Ovary (tissue), 9 donors: ENCODE results near the gene TMEM14A. TPM values are rescaled to one million over a fixed set of nuclear protein-coding genes. Genes with fewer than 3 reads are reported as not detected.
A peak's percentile ranks its signal among the peaks of the same experiment; 100 is the strongest.

Source experiments
- DNase-seq, 5 donors: peaks; one replicate each; pipeline ENCODE4 v3.0.0-alpha.2; 2019 to 2020
- H3K27ac ChIP-seq, 2 donors: fragments of 200-600 bp; one replicate each; pipeline versions ENCODE4 v1.5.1 to v1.8.0; 2019 to 2022
- H3K27me3 ChIP-seq: fragments of 200-600 bp; one replicate; pipeline ENCODE4 v1.8.0; 2022
- H3K36me3 ChIP-seq: fragments of 200-600 bp; sonication (generic); one replicate; pipeline ENCODE4 v1.5.1; 2019
- H3K4me1 ChIP-seq: one replicate; pipeline ENCODE4 v1.8.1; 2013; ENCODE audit warnings: mild to moderate bottlenecking, moderate library complexity; ENCODE audit not compliant: insufficient read depth
- H3K4me3 ChIP-seq: fragments of 200-600 bp; sonication (generic); one replicate; pipeline ENCODE4 v1.5.1; 2017
- H3K9me3 ChIP-seq, 2 donors: fragments of 200-600 bp in 1 of 2; sonication (generic) in 1 of 2; one replicate each; pipeline versions ENCODE4 v1.5.1 to v1.8.1; 2013 to 2019; ENCODE audit warnings: mild to moderate bottlenecking in 1 of 2, moderate library complexity in 1 of 2
- EP300 ChIP-seq: sonication (generic); formaldehyde crosslinking; IDR thresholded peaks from one replicate; pipeline ENCODE4 v1.6.1; 2017; ENCODE audit warnings: antibody characterized with exemption
- POLR2A ChIP-seq: fragments of 450-650 bp; IDR thresholded peaks from one replicate; pipeline ENCODE4 v1.6.1; 2017; ENCODE audit warnings: antibody characterized with exemption, mild to moderate bottlenecking, moderate library complexity
- WGBS, 3 donors: extraction: QIAGEN DNeasy Blood & Tissue Kit in 1 of 3; methylation state at CpG; one replicate each; pipeline versions ENCODE4 v1.1.5 to v1.1.7; 2013 to 2017; 5-methylcytosine and 5-hydroxymethylcytosine counted together
- intact Hi-C, 4 donors: fragments of 100-400 bp; cut with DNase I; formaldehyde crosslinking; loops; one replicate each; pipeline versions ENCODE4 v1.11.0 to v1.15.1; 2022 to 2023
- polyA plus RNA-seq, 2 donors: library from polyadenylated mRNA; stranded (reverse); fragments of 200-250 nt in 1 of 2; fragments of 350-450 nt in 1 of 2; fragmentation: Illumina TruSeq in 1 of 2; extraction: RNeasy Lipid Tissue Mini Kit (QIAGEN cat#74804) in 1 of 2; gene quantifications; one replicate each; pipeline ENCODE4 v1.2.3, GENCODE V29; 2013 to 2014
- total RNA-seq, 7 donors: library from RNA; depleted of rRNA in 2 of 7; stranded (reverse); fragments of >200 nt in 2 of 7; fragmentation: NEBNext Ultra II Directional in 3 of 7; extraction: Animal tissue kit (Norgen Biotek cat#: 25700) in 3 of 7; gene quantifications; one replicate each; pipeline versions ENCODE4 v1.1.0 to v1.2.4, GENCODE V29; 2016 to 2023
- TF ChIP-seq, protein P1 (sequence below), 3 donors: fragments of 450-650 bp in 2 of 3; fragments of 200-600 bp in 1 of 3; IDR thresholded peaks; one replicate each; pipeline versions ENCODE4 v1.5.1 to v1.8.0; 2016 to 2022; ENCODE audit warnings: antibody characterized with exemption in 3 of 3, mild to moderate bottlenecking in 1 of 3
- donor health status: DM: no; HTN: no; CAD: no; lungs with moderate emphysema.
- donor health status: DM: no; HTN: no; CAD: no.
- donor health status: Bipolar disorder and iron deficiency.
- donor health status: DM: yes; HTN: yes; CAD: no.
- donor health status: DM: no; HTN: no; CAD: no.
- donor health status: DM: yes; HTN: yes; CAD: no.

Gene TMEM14A
- total and polyA plus RNA-seq, 9 donors, result 17.0 to 35.6 (median 25.2) TPM

DNA sequence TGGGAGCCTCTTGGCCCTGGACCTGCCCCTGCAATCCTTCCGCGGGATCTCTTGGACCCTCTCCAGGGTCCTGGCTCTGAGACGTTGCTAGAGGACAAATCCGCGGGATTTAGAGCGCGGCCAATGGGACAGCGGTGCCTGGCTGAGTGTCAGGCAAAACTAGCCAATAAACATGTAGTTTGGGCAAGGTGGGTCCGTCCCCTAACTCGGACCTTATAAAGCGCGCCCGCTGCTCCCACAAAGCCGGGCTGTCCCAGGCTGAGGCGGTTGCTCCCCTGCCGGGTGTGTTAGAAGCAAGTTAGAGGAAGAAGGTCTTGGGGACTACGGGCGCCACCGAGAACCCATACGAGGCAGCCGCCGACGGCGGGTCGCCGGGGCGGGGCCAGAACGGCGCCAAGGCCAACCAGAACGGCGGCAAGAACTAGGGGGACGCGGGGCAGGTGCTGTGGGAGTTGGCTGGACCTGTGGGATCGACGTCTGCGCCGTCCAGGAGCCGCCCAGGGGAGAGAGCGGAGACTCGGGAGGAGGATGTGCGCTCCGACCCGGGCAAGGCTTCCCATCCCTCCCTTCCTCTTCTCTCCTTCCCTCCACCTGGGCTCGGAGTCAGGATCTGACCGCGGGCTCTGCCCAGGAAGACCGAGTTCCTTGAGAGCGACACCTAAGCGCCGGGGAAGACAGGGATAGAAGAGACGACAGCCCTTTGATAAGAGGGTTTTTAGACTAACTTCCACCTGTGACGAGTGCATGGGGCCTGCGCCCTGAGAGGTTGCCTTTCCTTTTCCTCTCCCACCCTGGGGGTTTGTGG lies 6.5 kb upstream of the TMEM14A start:
- Histone ChIP-seq H3K4me3 (peak overlapping the region; percentile 77), H3K36me3 (no peaks in the 10 kb centered on the region), H3K4me1 (no peaks in the 10 kb centered on the region), H3K27ac (no peak overlapping the region), H3K27me3 (no peaks in the 10 kb centered on the region), H3K9me3 (no peaks in the 10 kb centered on the region)
- intact Hi-C loops, result loop anchor here (2.0 to 10.0 kb wide), 7 partner anchors 70 to 390 kb away; partner anchors contain the start of gene EFHC1 (in 1 of the 4)
- TF ChIP-seq POLR2A (peak; percentile 34), EP300 (no peak)
- DNase-seq, result peak; percentile 80 to 90 (median 87)
- 2 to 4% (median 4%) methylated on average over 48 to 53 of the region's 53 CpGs for WGBS, 3 donors

DNA sequence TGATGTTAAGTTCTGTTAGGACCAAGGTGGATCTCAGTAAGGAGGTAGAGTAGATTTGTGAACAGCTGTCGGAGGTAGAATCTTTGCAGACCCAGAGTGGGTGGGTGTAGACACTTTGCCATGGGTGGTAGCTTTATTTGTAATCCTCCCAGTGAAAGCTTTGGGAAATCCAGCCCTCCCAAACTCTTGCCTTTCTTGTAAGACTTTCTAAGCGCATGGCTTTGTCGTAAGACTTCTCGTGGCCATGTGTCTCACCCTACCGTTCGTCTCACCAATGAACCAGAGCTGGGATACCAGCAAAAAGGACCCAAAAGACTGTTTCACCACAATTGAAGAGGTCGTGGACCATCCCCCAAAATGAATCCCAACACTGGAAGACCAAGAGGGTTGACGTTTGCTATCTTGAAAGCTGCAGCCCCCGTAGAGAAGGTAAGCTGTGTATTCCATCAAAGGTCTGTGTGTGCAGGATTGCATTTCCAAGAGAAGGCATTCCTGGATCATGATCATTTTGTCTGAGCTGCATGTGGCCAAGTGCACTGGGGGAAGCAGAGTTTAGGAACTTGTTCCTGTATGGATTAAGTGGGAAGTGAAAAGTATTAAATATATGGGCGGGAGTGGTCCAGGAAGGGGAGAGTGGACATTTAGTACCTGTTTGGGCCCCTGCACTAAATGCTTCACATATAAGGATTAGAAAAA lies 5.8 kb upstream of the TMEM14A start:
- peak overlapping the region; percentile 77 for H3K4me3 ChIP-seq
- no peaks in the 10 kb centered on the region for H3K9me3 ChIP-seq
- no peaks in the 10 kb centered on the region for H3K36me3 ChIP-seq
- DNase-seq, result no peak
- no peaks in the 10 kb centered on the region for H3K4me1 ChIP-seq
- TF ChIP-seq EP300, result no peak
- TF ChIP-seq, protein P1, sequence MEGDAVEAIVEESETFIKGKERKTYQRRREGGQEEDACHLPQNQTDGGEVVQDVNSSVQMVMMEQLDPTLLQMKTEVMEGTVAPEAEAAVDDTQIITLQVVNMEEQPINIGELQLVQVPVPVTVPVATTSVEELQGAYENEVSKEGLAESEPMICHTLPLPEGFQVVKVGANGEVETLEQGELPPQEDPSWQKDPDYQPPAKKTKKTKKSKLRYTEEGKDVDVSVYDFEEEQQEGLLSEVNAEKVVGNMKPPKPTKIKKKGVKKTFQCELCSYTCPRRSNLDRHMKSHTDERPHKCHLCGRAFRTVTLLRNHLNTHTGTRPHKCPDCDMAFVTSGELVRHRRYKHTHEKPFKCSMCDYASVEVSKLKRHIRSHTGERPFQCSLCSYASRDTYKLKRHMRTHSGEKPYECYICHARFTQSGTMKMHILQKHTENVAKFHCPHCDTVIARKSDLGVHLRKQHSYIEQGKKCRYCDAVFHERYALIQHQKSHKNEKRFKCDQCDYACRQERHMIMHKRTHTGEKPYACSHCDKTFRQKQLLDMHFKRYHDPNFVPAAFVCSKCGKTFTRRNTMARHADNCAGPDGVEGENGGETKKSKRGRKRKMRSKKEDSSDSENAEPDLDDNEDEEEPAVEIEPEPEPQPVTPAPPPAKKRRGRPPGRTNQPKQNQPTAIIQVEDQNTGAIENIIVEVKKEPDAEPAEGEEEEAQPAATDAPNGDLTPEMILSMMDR (IDR thresholded peaks at IDR 0.05), result no peak
- no peak for TF ChIP-seq POLR2A
- intact Hi-C loops, result loop anchor here (2.0 to 10.0 kb wide), 7 partner anchors 70 to 390 kb away; partner anchors contain the start of gene EFHC1 (in 1 of the 4)
- H3K27ac ChIP-seq, result no peak overlapping the region
- WGBS, 3 donors, result 69 to 81% (median 73%) methylated on average over 10 of the region's 10 CpGs
- H3K27me3 ChIP-seq, result no peaks in the 10 kb centered on the region

DNA sequence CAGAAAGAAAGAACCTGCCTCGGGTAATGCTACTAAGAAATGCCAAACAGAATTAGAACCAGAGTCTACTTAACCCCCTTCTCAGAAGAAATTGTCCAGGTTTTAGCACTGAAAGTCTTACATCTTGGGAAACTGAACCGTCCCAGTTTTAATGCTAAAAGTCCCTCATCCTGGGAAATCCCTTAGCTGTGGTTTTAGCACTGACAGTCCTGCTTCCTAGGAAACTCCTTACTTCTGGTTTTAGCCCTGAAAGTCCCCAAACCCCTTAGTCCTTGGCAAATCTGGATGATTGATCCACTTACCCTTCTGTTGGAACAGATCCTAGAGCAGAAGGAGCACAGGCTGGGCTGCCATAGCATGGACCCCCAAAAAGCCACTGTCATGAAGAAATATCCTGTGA lies 4.8 kb upstream of the TMEM14A start:
- peaks cover 3% of the 10 kb centered on the region for H3K4me1 ChIP-seq
- H3K27me3 ChIP-seq, result no peaks in the 10 kb centered on the region
- no peaks in the 10 kb centered on the region for H3K9me3 ChIP-seq
- intact Hi-C loops, result loop anchor here in 1 of 4 donors (10.0 kb wide), 3 partner anchors 71 to 391 kb away; no protein-coding TSS in a partner anchor
- 89 to 94% (median 92%) methylated on average over 2 of the region's 2 CpGs for WGBS, 3 donors
- H3K4me3 ChIP-seq, result no peak overlapping the region
- no peaks in the 10 kb centered on the region for H3K36me3 ChIP-seq
- no peak overlapping the region for H3K27ac ChIP-seq
- DNase-seq, result no peak
- TF ChIP-seq, protein P1 (IDR thresholded peaks at IDR 0.05), result no peak
- no peak for TF ChIP-seq POLR2A
- no peak for TF ChIP-seq EP300

DNA sequence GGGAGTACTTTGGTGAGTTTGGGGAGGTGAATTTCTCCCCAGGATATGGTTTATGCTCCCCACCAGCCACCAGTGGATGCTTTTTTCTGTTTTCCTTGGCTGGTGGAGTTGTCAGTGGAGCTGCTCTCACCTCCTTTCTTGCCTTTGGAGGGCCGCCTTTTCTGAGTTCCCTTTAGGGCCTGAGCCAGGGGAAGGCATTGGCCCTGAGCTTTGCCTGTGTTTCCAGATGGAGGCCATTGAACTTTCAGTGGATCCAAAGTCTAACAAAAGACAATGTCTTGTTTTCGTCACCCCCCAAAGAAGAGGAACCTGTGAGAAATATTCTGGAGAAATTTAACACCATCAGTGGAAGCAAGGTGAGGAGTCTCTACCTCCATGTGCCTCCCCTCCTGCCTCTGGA lies 4.4 kb upstream of the TMEM14A start:
- H3K27ac ChIP-seq, result no peak overlapping the region
- peaks cover 3% of the 10 kb centered on the region for H3K4me1 ChIP-seq
- no peaks in the 10 kb centered on the region for H3K9me3 ChIP-seq
- no peak for DNase-seq
- H3K4me3 ChIP-seq, result no peak overlapping the region
- no peak for TF ChIP-seq POLR2A
- no peak for TF ChIP-seq EP300
- TF ChIP-seq, protein P1 (IDR thresholded peaks at IDR 0.05), result no peak
- H3K36me3 ChIP-seq, result no peaks in the 10 kb centered on the region
- intact Hi-C loops, result loop anchor here in 1 of 4 donors (10.0 kb wide), 3 partner anchors 72 to 392 kb away; no protein-coding TSS in a partner anchor
- WGBS, 3 donors, result 95 to 98% (median 98%) methylated on average over 2 of the region's 2 CpGs
- no peaks in the 10 kb centered on the region for H3K27me3 ChIP-seq
